Trophoblast cell (in vitro differentiated cells and primary cell): ENCODE measurements around the gene HTT.

Experiments used
- DNase-seq, 2 donors: peaks; one replicate each; pipeline ENCODE4 v3.0.0-alpha.2; 2016
- H2AFZ ChIP-seq: 2 replicates; pipeline ENCODE4 v1.6.1; 2013; ENCODE audit warnings: low read length, moderate library complexity, mild to moderate bottlenecking; ENCODE audit not compliant: insufficient read depth, poor library complexity
- H2AK5ac ChIP-seq: 2 replicates; pipeline ENCODE4 v1.6.1; 2013; ENCODE audit warnings: mild to moderate bottlenecking, low read length
- H2BK120ac ChIP-seq: 2 replicates; pipeline ENCODE4 v1.6.1; 2013; ENCODE audit warnings: low read length, mild to moderate bottlenecking, moderate library complexity; ENCODE audit not compliant: insufficient read depth, poor library complexity
- H2BK12ac ChIP-seq: 2 replicates; pipeline ENCODE4 v1.6.1; 2013; ENCODE audit warnings: mild to moderate bottlenecking, low read length, moderate library complexity
- H2BK5ac ChIP-seq: 2 replicates; pipeline ENCODE4 v1.6.1; 2013; ENCODE audit warnings: low read length, low read depth, moderate library complexity, mild to moderate bottlenecking; ENCODE audit not compliant: poor library complexity
- H3K14ac ChIP-seq: 2 replicates; pipeline ENCODE4 v1.6.1; 2013; ENCODE audit warnings: mild to moderate bottlenecking, low read length
- H3K18ac ChIP-seq: 2 replicates; pipeline ENCODE4 v1.6.1; 2013; ENCODE audit warnings: mild to moderate bottlenecking, low read length
- H3K23ac ChIP-seq: 2 replicates; pipeline ENCODE4 v1.6.1; 2013; ENCODE audit warnings: low read length
- H3K27ac ChIP-seq: 2 replicates; pipeline ENCODE4 v1.5.1; 2013; ENCODE audit warnings: low read depth, mild to moderate bottlenecking, inconsistent platforms, low read length, moderate library complexity
- H3K27me3 ChIP-seq: 2 replicates; pipeline ENCODE4 v1.6.1; 2013; ENCODE audit warnings: inconsistent platforms, mild to moderate bottlenecking, low read length, moderate library complexity; ENCODE audit not compliant: insufficient read depth
- H3K36me3 ChIP-seq, 2 experiments: 1 replicate in 1 of 2; 2 replicates in 1 of 2; pipeline ENCODE4 v1.6.1; 2013; ENCODE audit warnings: low read length in 2 of 2, mild to moderate bottlenecking in 2 of 2, moderate library complexity in 1 of 2; ENCODE audit not compliant: insufficient read depth in 2 of 2, control insufficient read depth in 1 of 2
- H3K4ac ChIP-seq: 2 replicates; pipeline ENCODE4 v1.6.1; 2013; ENCODE audit warnings: low read depth, mild to moderate bottlenecking, low read length, moderate library complexity
- H3K4me1 ChIP-seq, 2 experiments: 1 replicate in 1 of 2; 2 replicates in 1 of 2; pipeline ENCODE4 v1.6.1; 2013; ENCODE audit warnings: low read length in 2 of 2, mild to moderate bottlenecking in 2 of 2, moderate library complexity in 1 of 2; ENCODE audit not compliant: insufficient read depth in 2 of 2, control insufficient read depth in 1 of 2
- H3K4me2 ChIP-seq: 2 replicates; pipeline ENCODE4 v1.6.1; 2013; ENCODE audit warnings: inconsistent platforms, mild to moderate bottlenecking, low read length, moderate library complexity
- H3K4me3 ChIP-seq: 2 replicates; pipeline ENCODE4 v1.5.1; 2013; ENCODE audit warnings: mild to moderate bottlenecking, low read depth, low read length, inconsistent platforms
- H3K79me1 ChIP-seq: one replicate; pipeline ENCODE4 v1.6.1; 2013; ENCODE audit warnings: low read length
- H3K79me2 ChIP-seq: 2 replicates; pipeline ENCODE4 v1.6.1; 2013; ENCODE audit warnings: low read length, mild to moderate bottlenecking; ENCODE audit not compliant: control insufficient read depth, insufficient read depth, poor library complexity
- H3K9ac ChIP-seq: 2 replicates; pipeline ENCODE4 v1.6.1; 2013; ENCODE audit warnings: mild to moderate bottlenecking, low read length
- H3K9me3 ChIP-seq: 2 replicates; pipeline ENCODE4 v1.6.1; 2013; ENCODE audit warnings: low read depth, mild to moderate bottlenecking, control low read depth, inconsistent platforms, low read length; ENCODE audit not compliant: insufficient read depth
- H4K12ac ChIP-seq: 2 replicates; pipeline ENCODE4 v1.6.1; 2013; ENCODE audit warnings: low read depth, mild to moderate bottlenecking, low read length, moderate library complexity
- H4K8ac ChIP-seq: 2 replicates; pipeline ENCODE4 v1.6.1; 2013; ENCODE audit warnings: low read depth, mild to moderate bottlenecking, low read length, moderate library complexity
- H4K91ac ChIP-seq: one replicate; pipeline ENCODE4 v1.6.1; 2013; ENCODE audit warnings: low read depth, mild to moderate bottlenecking, low read length, moderate library complexity
- WGBS: extraction: QIAGEN DNeasy Blood & Tissue Kit; methylation state at CpG from one replicate; pipeline ENCODE4 v1.1.7; 2013; ENCODE audit warnings: missing lambda C conversion rate; ENCODE audit not compliant: insufficient read length, insufficient coverage; ENCODE audit errors: extremely low coverage; 5-methylcytosine and 5-hydroxymethylcytosine counted together

Gene HTT

DNA sequence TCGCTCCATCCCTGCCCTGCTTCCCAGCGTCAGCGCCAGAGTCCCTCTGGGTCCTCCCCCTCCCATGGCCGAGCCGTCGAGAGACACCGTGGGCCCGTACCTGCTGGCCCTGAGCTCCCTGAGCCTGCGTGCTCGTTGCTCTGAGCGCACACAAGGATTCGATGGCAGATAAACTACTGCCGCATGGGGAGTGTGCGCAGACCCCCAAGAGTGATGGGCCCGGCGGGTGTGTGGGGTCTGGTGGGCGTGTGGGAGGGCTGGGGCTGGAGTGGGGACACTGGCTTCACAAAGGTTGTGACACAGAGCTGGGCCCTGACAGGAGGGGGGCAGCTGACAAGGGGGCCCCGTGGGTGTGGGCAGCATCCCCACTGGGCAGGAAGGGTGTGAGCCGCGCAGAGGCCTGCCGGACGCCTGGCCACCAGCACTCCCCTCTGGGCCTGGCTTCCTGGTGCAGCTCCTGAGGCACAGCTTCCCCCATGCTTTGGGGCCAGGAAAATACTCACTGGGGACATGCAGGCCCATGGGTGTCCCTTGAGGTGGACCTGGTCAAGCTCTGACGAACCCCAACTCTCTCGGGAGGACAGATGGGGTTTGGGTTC, 213.6 kb downstream of the HTT start:
- no CpG with 5 or more reads among the region's 24 CpGs for WGBS
- no peak overlapping the region for H4K8ac ChIP-seq

DNA sequence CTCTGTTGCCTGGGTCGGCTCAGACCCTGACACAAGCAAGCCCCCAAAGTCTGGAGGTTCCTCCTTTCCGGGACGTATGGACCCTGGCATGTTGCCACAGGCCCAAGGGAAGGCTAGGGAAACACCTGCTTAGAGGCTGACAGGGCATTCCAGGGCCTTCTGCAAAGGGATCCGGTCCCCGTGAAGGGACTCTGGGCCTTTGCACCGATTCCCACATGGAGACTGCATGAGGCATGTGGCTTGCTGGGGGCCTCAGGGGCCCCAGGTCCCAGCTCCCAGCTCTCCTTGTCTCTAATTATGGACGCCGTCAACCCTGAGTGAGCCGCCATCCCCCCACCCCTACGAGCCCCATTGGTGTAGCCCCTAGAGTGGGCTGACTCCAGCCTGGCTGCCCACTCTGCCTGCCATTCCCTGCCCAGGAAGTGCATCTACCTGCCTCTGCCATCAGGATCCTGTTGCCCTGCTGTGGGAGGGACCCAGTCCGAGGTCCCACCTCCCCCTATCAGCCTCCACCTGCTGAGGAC, 214.2 kb downstream of the HTT start:
- H4K12ac ChIP-seq = no peak overlapping the region
- H3K27ac ChIP-seq = no peak overlapping the region
- peaks cover 10 to 23% of the 10 kb centered on the region in 2 experiments for H3K4me1 ChIP-seq
- no peak overlapping the region for H2BK5ac ChIP-seq
- H3K79me2 ChIP-seq = peaks cover 4% of the 10 kb centered on the region
- H2AFZ ChIP-seq = no peak overlapping the region
- no peak overlapping the region for H3K9ac ChIP-seq
- H3K4me2 ChIP-seq = no peak overlapping the region
- DNase-seq = no peak
- no peaks in the 10 kb centered on the region for H3K36me3 ChIP-seq
- H3K79me1 ChIP-seq = peaks cover 9% of the 10 kb centered on the region
- H3K18ac ChIP-seq = no peak overlapping the region
- H3K23ac ChIP-seq = no peak overlapping the region
- no peak overlapping the region for H2BK12ac ChIP-seq
- H4K8ac ChIP-seq = no peak overlapping the region
- H4K91ac ChIP-seq = no peak overlapping the region
- peaks cover 7% of the 10 kb centered on the region for H3K9me3 ChIP-seq
- no peaks in the 10 kb centered on the region for H3K27me3 ChIP-seq
- WGBS = no CpG with 5 or more reads among the region's 11 CpGs
- no peak overlapping the region for H2BK120ac ChIP-seq
- H3K14ac ChIP-seq = no peak overlapping the region
- H2AK5ac ChIP-seq = no peak overlapping the region
- H3K4ac ChIP-seq = no peak overlapping the region
- H3K4me3 ChIP-seq = no peak overlapping the region

More for the DNA sequence above, 213.6 kb downstream of the HTT start:
- H3K4me1 ChIP-seq = peaks cover 10 to 22% of the 10 kb centered on the region in 2 experiments
- H3K18ac ChIP-seq = no peak overlapping the region
- no peak overlapping the region for H3K4me3 ChIP-seq
- no peak overlapping the region for H4K12ac ChIP-seq
- H3K4ac ChIP-seq = no peak overlapping the region
- no peaks in the 10 kb centered on the region for H3K79me2 ChIP-seq
- no peak overlapping the region for H3K23ac ChIP-seq
- H3K14ac ChIP-seq = no peak overlapping the region
- H3K9ac ChIP-seq = no peak overlapping the region
- peaks cover 5% of the 10 kb centered on the region for H3K9me3 ChIP-seq
- H2AK5ac ChIP-seq = no peak overlapping the region
- H2BK5ac ChIP-seq = no peak overlapping the region
- no peak overlapping the region for H2AFZ ChIP-seq
- H3K36me3 ChIP-seq = no peaks in the 10 kb centered on the region
- no peak overlapping the region for H3K27ac ChIP-seq
- no peak for DNase-seq
- H3K79me1 ChIP-seq = peaks cover 4% of the 10 kb centered on the region
- no peak overlapping the region for H2BK12ac ChIP-seq
- H3K27me3 ChIP-seq = no peaks in the 10 kb centered on the region
- H2BK120ac ChIP-seq = no peak overlapping the region
- no peak overlapping the region for H4K91ac ChIP-seq
- no peak overlapping the region for H3K4me2 ChIP-seq

DNA sequence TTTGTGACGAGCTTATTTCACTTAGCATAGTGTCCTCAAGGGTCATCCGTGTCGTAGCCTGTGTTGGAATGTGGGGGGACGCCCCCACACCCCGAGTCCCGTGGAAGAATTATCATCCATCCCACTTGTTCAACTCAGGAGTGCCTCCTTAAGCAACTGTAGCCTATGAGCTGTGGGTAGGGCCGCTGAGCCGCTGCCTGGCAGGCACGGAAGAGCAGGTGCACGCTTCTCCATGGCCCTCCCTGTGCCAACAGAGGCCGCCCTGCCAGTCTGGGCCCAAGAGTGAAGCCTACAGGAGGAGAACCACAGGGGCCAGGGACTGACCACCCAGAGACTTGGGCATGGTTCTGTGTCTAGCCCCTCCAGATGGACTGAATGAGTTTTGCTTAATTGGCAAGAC, 216.0 kb downstream of the HTT start:
- no peak overlapping the region for H2BK12ac ChIP-seq
- no peak overlapping the region for H3K18ac ChIP-seq
- no peak overlapping the region for H2BK120ac ChIP-seq
- H3K36me3 ChIP-seq = no peaks in the 10 kb centered on the region
- H3K9me3 ChIP-seq = peaks cover 4% of the 10 kb centered on the region
- no peak overlapping the region for H3K4ac ChIP-seq
- H3K4me3 ChIP-seq = no peak overlapping the region
- H4K91ac ChIP-seq = no peak overlapping the region
- DNase-seq = no peak
- H3K79me2 ChIP-seq = peaks cover 6% of the 10 kb centered on the region
- no peak overlapping the region for H4K12ac ChIP-seq
- H2BK5ac ChIP-seq = no peak overlapping the region
- no peak overlapping the region for H2AFZ ChIP-seq
- H3K4me2 ChIP-seq = no peak overlapping the region
- peaks cover 16 to 33% of the 10 kb centered on the region in 2 experiments for H3K4me1 ChIP-seq
- H3K27me3 ChIP-seq = no peaks in the 10 kb centered on the region
- H3K9ac ChIP-seq = no peak overlapping the region
- no peak overlapping the region for H2AK5ac ChIP-seq
- no CpG with 5 or more reads among the region's 11 CpGs for WGBS
- H3K79me1 ChIP-seq = peaks cover 9% of the 10 kb centered on the region
- H4K8ac ChIP-seq = no peak overlapping the region
- no peak overlapping the region for H3K14ac ChIP-seq
- no peak overlapping the region for H3K23ac ChIP-seq
- H3K27ac ChIP-seq = no peak overlapping the region

DNA sequence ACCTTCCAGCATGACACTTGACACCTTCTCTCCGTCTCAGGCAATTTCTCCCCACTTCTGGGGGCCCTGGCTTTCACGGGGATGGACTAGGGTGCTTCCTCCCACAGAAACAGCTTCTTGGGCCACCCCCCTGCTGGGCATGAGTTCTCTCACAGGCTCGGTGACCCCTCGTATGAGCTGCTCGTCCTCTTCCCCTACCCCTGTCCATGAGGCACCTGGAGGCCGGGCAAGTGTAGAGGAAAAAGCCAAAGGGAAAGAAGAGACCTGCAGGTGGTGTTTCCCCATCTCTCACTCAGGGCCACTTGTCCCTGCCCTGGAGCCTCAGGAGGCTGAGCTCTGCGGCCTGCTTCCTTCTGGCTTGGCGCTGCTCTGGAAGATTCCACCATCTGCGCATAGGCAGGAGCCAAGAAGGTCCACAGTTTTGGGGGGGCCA, 216.4 kb downstream of the HTT start:
- Histone ChIP-seq H3K23ac (no peak overlapping the region), H2BK120ac (no peak overlapping the region), H3K27ac (no peak overlapping the region), H4K91ac (no peak overlapping the region), H3K27me3 (no peaks in the 10 kb centered on the region), H3K9ac (no peak overlapping the region), H3K79me1 (peaks cover 9% of the 10 kb centered on the region), H2BK5ac (no peak overlapping the region), H3K4ac (no peak overlapping the region), H3K18ac (no peak overlapping the region), H3K79me2 (peaks cover 6% of the 10 kb centered on the region), H2BK12ac (no peak overlapping the region), H2AFZ (no peak overlapping the region), H3K4me1 (peaks cover 13 to 30% of the 10 kb centered on the region in 2 experiments), H3K36me3 (no peaks in the 10 kb centered on the region), H3K4me2 (no peak overlapping the region), H2AK5ac (no peak overlapping the region), H4K12ac (no peak overlapping the region), H3K4me3 (no peak overlapping the region), H3K14ac (no peak overlapping the region), H4K8ac (no peak overlapping the region), H3K9me3 (peaks cover 2% of the 10 kb centered on the region)
- no CpG with 5 or more reads among the region's 9 CpGs for WGBS
- DNase-seq = no peak
